Fibroblast of lung (primary cell): ENCODE data around the gene RARRES2. TPM values are rescaled to one million over a fixed set of nuclear protein-coding genes. Genes with fewer than 3 reads are reported as not detected.
"Not testable (repeated sequence)": the region's sequence is repeated elsewhere in the genome, so short reads cannot be mapped to it uniquely, and the experiment has no call there.

Experiments used
- DNase-seq, 2 donors: peaks; one replicate each; pipeline versions ENCODE4 v3.0.0 to v3.0.0-alpha.2; 2010; ENCODE audit warnings: low read depth in 2 of 2
- H2AFZ ChIP-seq: 2 replicates; pipeline ENCODE4 v1.5.1; 2012; ENCODE audit warnings: low read length, control low read depth, inconsistent platforms
- H3K27ac ChIP-seq: 2 replicates; pipeline ENCODE4 v1.5.1; 2011; ENCODE audit warnings: low read length, control low read depth; ENCODE audit not compliant: insufficient read depth
- H3K27me3 ChIP-seq: 2 replicates; pipeline ENCODE4 v1.5.1; 2011; ENCODE audit warnings: mild to moderate bottlenecking, low read length; ENCODE audit not compliant: control insufficient read depth, insufficient read depth
- H3K36me3 ChIP-seq: 2 replicates; pipeline ENCODE4 v1.5.1; 2011; ENCODE audit warnings: low read length; ENCODE audit not compliant: control insufficient read depth, insufficient read depth
- H3K4me1 ChIP-seq: 2 replicates; pipeline ENCODE4 v1.5.1; 2011; ENCODE audit warnings: low read length; ENCODE audit not compliant: control insufficient read depth, insufficient read depth; ENCODE audit errors: extremely low read depth
- H3K4me2 ChIP-seq: 2 replicates; pipeline ENCODE4 v1.5.1; 2011; ENCODE audit warnings: low read length, control low read depth; ENCODE audit not compliant: insufficient read depth; ENCODE audit errors: extremely low read depth
- H3K4me3 ChIP-seq, 4 experiments: fragments of 200-600 bp in 1 of 4; sonication (generic) in 1 of 4; replicated peaks in 1 of 4; 2 replicates each; pipeline ENCODE4 v1.5.1; 2011 to 2016; ENCODE audit warnings: low read length in 4 of 4, low read depth in 3 of 4, mild to moderate bottlenecking in 3 of 4, control low read depth in 2 of 4, inconsistent platforms in 1 of 4, mixed read lengths in 1 of 4; ENCODE audit not compliant: insufficient read depth in 1 of 4; ENCODE audit errors: control extremely low read depth in 1 of 4
- H3K79me2 ChIP-seq: 2 replicates; pipeline ENCODE4 v1.5.1; 2012; ENCODE audit warnings: mild to moderate bottlenecking, low read length, inconsistent platforms; ENCODE audit not compliant: control insufficient read depth, insufficient read depth
- H3K9ac ChIP-seq: 2 replicates; pipeline ENCODE4 v1.5.1; 2011; ENCODE audit warnings: mild to moderate bottlenecking, low read length, control low read depth; ENCODE audit not compliant: insufficient read depth
- H3K9me3 ChIP-seq: 2 replicates; pipeline ENCODE4 v1.5.1; 2012; ENCODE audit warnings: low read depth, low read length; ENCODE audit not compliant: control insufficient read depth, insufficient read depth
- H4K20me1 ChIP-seq: 2 replicates; pipeline ENCODE4 v1.5.1; 2011; ENCODE audit warnings: low read length; ENCODE audit not compliant: control insufficient read depth, insufficient read depth; ENCODE audit errors: extremely low read depth
- EZH2 ChIP-seq: IDR thresholded peaks from 2 replicates; pipeline ENCODE4 v1.5.1; 2012; ENCODE audit warnings: low read length, control low read depth, mild to moderate bottlenecking; ENCODE audit errors: missing control alignments
- polyA plus RNA-seq, 2 donors: library from polyadenylated mRNA; depleted of rRNA in 1 of 2; stranded (reverse) in 1 of 2; unstranded in 1 of 2; fragments of >200 nt; gene quantifications; 2 replicates each; pipeline ENCODE4 v1.2.1, GENCODE V29; 2011 to 2012; ENCODE audit warnings: missing spikeins in 1 of 2
- total RNA-seq: library from RNA; depleted of rRNA; stranded (reverse); fragments of >200 nt; gene quantifications from 2 replicates; pipeline ENCODE4 v1.2.1, GENCODE V29; 2014
- TF ChIP-seq, protein P1 (sequence below), 2 donors: IDR thresholded peaks in 1 of 2; conservative IDR thresholded peaks in 1 of 2; 1 replicate in 1 of 2; 2 replicates in 1 of 2; pipeline ENCODE4 v1.5.1; 2011 to 2012; ENCODE audit warnings: low read length in 2 of 2, control low read depth in 1 of 2, inconsistent platforms in 1 of 2, low read depth in 1 of 2, mild to moderate bottlenecking in 1 of 2

The RARRES2 gene
- total and polyA plus RNA-seq, 2 donors (not counting 1 experiment from before 2014, with no cell fraction given), result 65.6 to 67.0 TPM

- Histone ChIP-seq H3K36me3 (no peaks in the 10 kb centered on the region), H3K9me3 (no peaks in the 10 kb centered on the region), H3K9ac (no peak overlapping the region), H3K27ac (no peak overlapping the region), H3K79me2 (no peaks in the 10 kb centered on the region), H3K4me3 (no peak overlapping the region), H3K4me2 (no peak overlapping the region), H3K4me1 (no peaks in the 10 kb centered on the region), H2AFZ (no peak overlapping the region), H3K27me3 (no peaks in the 10 kb centered on the region), H4K20me1 (no peaks in the 10 kb centered on the region)
- TF ChIP-seq, protein P1, sequence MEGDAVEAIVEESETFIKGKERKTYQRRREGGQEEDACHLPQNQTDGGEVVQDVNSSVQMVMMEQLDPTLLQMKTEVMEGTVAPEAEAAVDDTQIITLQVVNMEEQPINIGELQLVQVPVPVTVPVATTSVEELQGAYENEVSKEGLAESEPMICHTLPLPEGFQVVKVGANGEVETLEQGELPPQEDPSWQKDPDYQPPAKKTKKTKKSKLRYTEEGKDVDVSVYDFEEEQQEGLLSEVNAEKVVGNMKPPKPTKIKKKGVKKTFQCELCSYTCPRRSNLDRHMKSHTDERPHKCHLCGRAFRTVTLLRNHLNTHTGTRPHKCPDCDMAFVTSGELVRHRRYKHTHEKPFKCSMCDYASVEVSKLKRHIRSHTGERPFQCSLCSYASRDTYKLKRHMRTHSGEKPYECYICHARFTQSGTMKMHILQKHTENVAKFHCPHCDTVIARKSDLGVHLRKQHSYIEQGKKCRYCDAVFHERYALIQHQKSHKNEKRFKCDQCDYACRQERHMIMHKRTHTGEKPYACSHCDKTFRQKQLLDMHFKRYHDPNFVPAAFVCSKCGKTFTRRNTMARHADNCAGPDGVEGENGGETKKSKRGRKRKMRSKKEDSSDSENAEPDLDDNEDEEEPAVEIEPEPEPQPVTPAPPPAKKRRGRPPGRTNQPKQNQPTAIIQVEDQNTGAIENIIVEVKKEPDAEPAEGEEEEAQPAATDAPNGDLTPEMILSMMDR (conservative IDR thresholded peaks at IDR 0.05 in 1 of 2, IDR thresholded peaks at IDR 0.05 in 1 of 2; ENCODE audit: low read depth in 1 of 2, low read length in 2 of 2), result no peak
- TF ChIP-seq EZH2, result no peak
- DNase-seq, result peak; percentile 57 to 98
Observed at GRCh38 chr7:150317748-150318444, 23.5 kb downstream of the RARRES2 start.

- H4K20me1 ChIP-seq, DNase-seq, H3K27me3 ChIP-seq, H2AFZ ChIP-seq, H3K4me1 ChIP-seq, H3K4me2 ChIP-seq, H3K9me3 ChIP-seq, H3K4me3 ChIP-seq, H3K79me2 ChIP-seq, H3K9ac ChIP-seq, H3K36me3 ChIP-seq, H3K27ac ChIP-seq: not testable (repeated sequence)
Observed at GRCh38 chr7:150316987-150317386, 24.4 kb downstream of the RARRES2 start.

DNA sequence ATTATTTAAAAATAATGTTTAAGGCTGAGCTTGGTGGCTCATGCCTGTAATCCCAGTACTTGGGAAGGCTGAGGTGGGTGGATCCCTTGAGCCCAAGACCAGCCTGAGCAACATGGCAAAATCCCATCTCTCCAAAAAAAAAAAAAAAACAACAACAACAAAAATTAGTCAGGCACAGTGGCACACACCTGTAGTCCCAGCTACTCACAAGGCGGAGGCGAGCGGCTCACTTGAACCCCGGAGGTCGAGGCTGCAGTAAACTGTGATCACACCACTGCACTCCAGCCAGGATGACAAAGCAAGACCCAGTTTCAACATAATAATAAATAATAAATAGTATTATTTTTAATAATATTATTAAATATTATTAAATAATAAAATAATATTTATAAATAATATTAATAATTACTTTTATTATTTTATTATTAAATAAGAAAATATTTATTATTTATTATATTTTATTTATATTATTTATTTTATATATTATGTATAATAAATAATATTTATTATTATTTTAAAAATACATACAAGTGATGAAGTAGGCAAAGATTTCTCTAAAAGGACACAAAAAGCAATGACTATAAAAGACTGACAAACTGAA, 26.7 kb downstream of the RARRES2 start:
- DNase-seq, result no peak
- Histone ChIP-seq H3K27me3 (no peaks in the 10 kb centered on the region), H4K20me1 (no peaks in the 10 kb centered on the region), H3K9me3 (no peaks in the 10 kb centered on the region), H2AFZ (no peak overlapping the region), H3K4me2 (no peak overlapping the region), H3K4me3 (no peak overlapping the region), H3K79me2 (no peaks in the 10 kb centered on the region), H3K4me1 (no peaks in the 10 kb centered on the region), H3K36me3 (no peaks in the 10 kb centered on the region), H3K9ac (no peak overlapping the region), H3K27ac (no peak overlapping the region)
- TF ChIP-seq EZH2, result no peak
- TF ChIP-seq, protein P1 (conservative IDR thresholded peaks at IDR 0.05 in 1 of 2, IDR thresholded peaks at IDR 0.05 in 1 of 2; ENCODE audit: low read depth in 1 of 2, low read length in 2 of 2), result no peak
